AG04450 (cell line): ENCODE results near the gene EBF3. TPM values are rescaled to one million over a fixed set of nuclear protein-coding genes. Genes with fewer than 3 reads are reported as not detected.

Experiments
- CTCF ChIA-PET: fragments of 300-600, 350-600 bp; formaldehyde crosslinking; extraction: SDS; loops from one replicate; lab custom pipeline; 2022; ENCODE audit warnings: antibody characterized with exemption, inconsistent platforms; lab: Charles Lee
- POLR2A ChIA-PET: fragments of 350-600 bp; formaldehyde crosslinking; extraction: SDS; loops from one replicate; lab custom pipeline; 2021; ENCODE audit warnings: antibody characterized with exemption, inconsistent platforms; lab: Yijun Ruan, JAX
- DNase-seq: peaks from one replicate; pipeline ENCODE4 v3.0.0-alpha.2; 2011; ENCODE audit warnings: low read depth, low spot score
- H3K27ac ChIP-seq: one replicate; pipeline ENCODE4 v1.5.1; 2012; ENCODE audit warnings: low read depth, low read length, control low read depth
- H3K27me3 ChIP-seq: one replicate; pipeline ENCODE4 v1.6.0; 2012; ENCODE audit warnings: low read length; ENCODE audit not compliant: control insufficient read depth, insufficient read depth
- H3K4me3 ChIP-seq: 2 replicates; pipeline ENCODE4 v1.5.1; 2011; ENCODE audit warnings: mild to moderate bottlenecking, low read depth, low read length, control low read depth
- H3K9me3 ChIP-seq: 2 replicates; pipeline ENCODE4 v1.5.1; 2012; ENCODE audit warnings: low read length; ENCODE audit not compliant: control insufficient read depth, insufficient read depth
- polyA plus RNA-seq: library from polyadenylated mRNA; depleted of rRNA; stranded (reverse); fragments of >200 nt; gene quantifications from 2 replicates; pipeline ENCODE4 v1.2.3, GENCODE V29; 2011
- TF ChIP-seq, protein P1 (sequence below): IDR thresholded peaks from 2 replicates; pipeline ENCODE4 v1.5.1; 2011; ENCODE audit warnings: low read depth, low read length, control low read depth, inconsistent platforms

EBF3 gene
- polyA plus RNA-seq, 1 experiment: 0.01 TPM

- Histone ChIP-seq H3K27ac (no peak overlapping the region), H3K9me3 (peaks cover 65% of the 10 kb centered on the region), H3K27me3 (no peaks in the 10 kb centered on the region), H3K4me3 (no peak overlapping the region)
- DNase-seq: no peak
- ChIA-PET POLR2A (no interaction called here), CTCF (no interaction called here)
- TF ChIP-seq, protein P1, sequence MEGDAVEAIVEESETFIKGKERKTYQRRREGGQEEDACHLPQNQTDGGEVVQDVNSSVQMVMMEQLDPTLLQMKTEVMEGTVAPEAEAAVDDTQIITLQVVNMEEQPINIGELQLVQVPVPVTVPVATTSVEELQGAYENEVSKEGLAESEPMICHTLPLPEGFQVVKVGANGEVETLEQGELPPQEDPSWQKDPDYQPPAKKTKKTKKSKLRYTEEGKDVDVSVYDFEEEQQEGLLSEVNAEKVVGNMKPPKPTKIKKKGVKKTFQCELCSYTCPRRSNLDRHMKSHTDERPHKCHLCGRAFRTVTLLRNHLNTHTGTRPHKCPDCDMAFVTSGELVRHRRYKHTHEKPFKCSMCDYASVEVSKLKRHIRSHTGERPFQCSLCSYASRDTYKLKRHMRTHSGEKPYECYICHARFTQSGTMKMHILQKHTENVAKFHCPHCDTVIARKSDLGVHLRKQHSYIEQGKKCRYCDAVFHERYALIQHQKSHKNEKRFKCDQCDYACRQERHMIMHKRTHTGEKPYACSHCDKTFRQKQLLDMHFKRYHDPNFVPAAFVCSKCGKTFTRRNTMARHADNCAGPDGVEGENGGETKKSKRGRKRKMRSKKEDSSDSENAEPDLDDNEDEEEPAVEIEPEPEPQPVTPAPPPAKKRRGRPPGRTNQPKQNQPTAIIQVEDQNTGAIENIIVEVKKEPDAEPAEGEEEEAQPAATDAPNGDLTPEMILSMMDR: no peak
Observed at GRCh38 chr10:129837909-129838582, 126.0 kb downstream of the EBF3 start.

GRCh38 chr10:129836253-129836652 lies 127.8 kb downstream of the EBF3 start:
- Histone ChIP-seq H3K27me3 (no peaks in the 10 kb centered on the region), H3K9me3 (peaks cover 65% of the 10 kb centered on the region), H3K27ac (no peak overlapping the region), H3K4me3 (no peak overlapping the region)
- POLR2A ChIA-PET: no interaction called here
- DNase-seq: no peak
- TF ChIP-seq, protein P1: no peak
- CTCF ChIA-PET: no interaction called here

DNA sequence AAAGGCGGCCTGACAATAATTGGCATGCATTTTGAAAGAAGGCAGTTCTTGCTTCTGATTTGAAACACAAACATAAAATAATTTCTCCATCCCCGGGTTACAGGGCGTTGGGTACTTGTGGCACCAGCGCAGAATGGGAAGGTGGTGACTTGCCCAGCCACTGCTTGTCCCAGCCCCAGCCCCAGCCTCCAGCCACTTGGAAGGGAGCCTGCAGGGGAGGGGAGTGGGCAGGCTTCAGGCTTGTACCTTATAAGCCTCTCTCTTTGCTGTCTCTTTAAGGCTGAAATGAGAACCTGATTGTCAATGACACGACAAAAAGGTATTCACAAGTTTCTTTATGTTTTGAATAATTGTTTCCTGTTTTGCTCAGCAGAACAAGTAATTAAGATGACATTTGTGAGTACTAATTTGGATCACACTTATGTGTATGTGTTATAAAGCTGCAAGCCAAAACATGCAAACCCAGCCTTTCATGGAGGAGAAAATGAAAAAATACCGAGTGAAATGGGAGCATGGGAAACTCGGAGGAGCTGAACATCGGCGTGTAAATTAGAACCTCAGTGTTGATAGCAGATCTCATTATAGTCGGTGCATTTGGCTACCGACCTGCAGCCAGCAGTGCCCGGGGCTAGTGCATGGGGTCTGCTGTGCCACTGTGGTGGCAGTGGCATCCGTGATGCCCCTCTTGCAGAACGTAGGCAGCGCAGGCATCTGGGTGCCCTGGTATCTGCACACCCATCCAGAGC lies 129.9 kb downstream of the EBF3 start:
- no peak overlapping the region for H3K27ac ChIP-seq
- CTCF ChIA-PET: no interaction called here
- no peaks in the 10 kb centered on the region for H3K27me3 ChIP-seq
- H3K9me3 ChIP-seq: peaks cover 51% of the 10 kb centered on the region
- TF ChIP-seq, protein P1: no peak
- POLR2A ChIA-PET: interaction anchor here (0.6 kb wide), 1 partner anchor 31 kb away, joined by 3 read pairs; no protein-coding TSS in a partner anchor
- no peak for DNase-seq
- no peak overlapping the region for H3K4me3 ChIP-seq

- TF ChIP-seq, protein P1: no peak
- POLR2A ChIA-PET: no interaction called here
- no peak for DNase-seq
- Histone ChIP-seq H3K27me3 (no peaks in the 10 kb centered on the region), H3K27ac (no peak overlapping the region), H3K4me3 (no peak overlapping the region), H3K9me3 (peaks cover 44% of the 10 kb centered on the region)
- CTCF ChIA-PET: no interaction called here
Observed at GRCh38 chr10:129833468-129833950, 130.6 kb downstream of the EBF3 start.
